Effector memory CD4-positive, alpha-beta T cell (primary cell): Measurements from ENCODE around the gene ATRN.

Experiments used
- DNase-seq, 3 donors: peaks; one replicate each; pipeline ENCODE4 v3.0.0-alpha.2; 2020
- H3K27ac ChIP-seq: 2 replicates; pipeline ENCODE4 v1.7.0; 2013; ENCODE audit warnings: mild to moderate bottlenecking, low read length, moderate library complexity; ENCODE audit not compliant: insufficient read depth, poor library complexity, severe bottlenecking
- H3K27me3 ChIP-seq: replicated peaks from 2 replicates; pipeline ENCODE4 v1.7.0; 2013; ENCODE audit warnings: mild to moderate bottlenecking, low read length; ENCODE audit not compliant: insufficient read depth, control insufficient read depth, poor library complexity, severe bottlenecking
- H3K36me3 ChIP-seq: 2 replicates; pipeline ENCODE4 v1.7.0; 2013; ENCODE audit warnings: mild to moderate bottlenecking, low read length, moderate library complexity; ENCODE audit not compliant: control insufficient read depth, insufficient read depth
- H3K4me1 ChIP-seq: 2 replicates; pipeline ENCODE4 v1.7.0; 2013; ENCODE audit warnings: low read length, mild to moderate bottlenecking; ENCODE audit not compliant: control insufficient read depth, insufficient read depth, poor library complexity, severe bottlenecking
- H3K4me3 ChIP-seq: 2 replicates; pipeline ENCODE4 v1.7.0; 2013; ENCODE audit warnings: low read length, low read depth, mild to moderate bottlenecking; ENCODE audit not compliant: insufficient read depth, poor library complexity, severe bottlenecking
- H3K9me3 ChIP-seq: 2 replicates; pipeline ENCODE4 v1.7.0; 2013; ENCODE audit warnings: mild to moderate bottlenecking, low read length, moderate library complexity; ENCODE audit not compliant: control insufficient read depth

ATRN gene

GRCh38 chr20:3541887-3542721 lies 71.3 kb downstream of the ATRN start:
- no peaks in the 10 kb centered on the region for H3K9me3 ChIP-seq
- no peak overlapping the region for H3K27ac ChIP-seq
- no peaks in the 10 kb centered on the region for H3K27me3 ChIP-seq
- no peaks in the 10 kb centered on the region for H3K4me1 ChIP-seq
- no peak for DNase-seq
- H3K4me3 ChIP-seq = no peak overlapping the region
- peaks cover 3% of the 10 kb centered on the region for H3K36me3 ChIP-seq

GRCh38 chr20:3543901-3544507 lies 73.2 kb downstream of the ATRN start:
- no peaks in the 10 kb centered on the region for H3K4me1 ChIP-seq
- no peak overlapping the region for H3K27ac ChIP-seq
- H3K9me3 ChIP-seq = no peaks in the 10 kb centered on the region
- DNase-seq = no peak
- H3K4me3 ChIP-seq = no peak overlapping the region
- peaks cover 3% of the 10 kb centered on the region for H3K36me3 ChIP-seq
- no peaks in the 10 kb centered on the region for H3K27me3 ChIP-seq

- Histone ChIP-seq H3K36me3 (peaks cover under 1% of the 10 kb centered on the region), H3K9me3 (no peaks in the 10 kb centered on the region), H3K27me3 (no peaks in the 10 kb centered on the region), H3K4me1 (no peaks in the 10 kb centered on the region), H3K4me3 (no peak overlapping the region), H3K27ac (no peak overlapping the region)
- DNase-seq = no peak
These were observed 74.6 kb downstream of the ATRN start for GRCh38 chr20:3545401-3545925.

- H3K27ac ChIP-seq = no peak overlapping the region
- no peak overlapping the region for H3K4me3 ChIP-seq
- H3K27me3 ChIP-seq = no peaks in the 10 kb centered on the region
- DNase-seq = no peak
- H3K4me1 ChIP-seq = no peaks in the 10 kb centered on the region
- H3K36me3 ChIP-seq = peaks cover 9% of the 10 kb centered on the region
- H3K9me3 ChIP-seq = no peaks in the 10 kb centered on the region
These were observed 77.1 kb downstream of the ATRN start for GRCh38 chr20:3547906-3548305.

- H3K4me1 ChIP-seq = no peaks in the 10 kb centered on the region
- H3K36me3 ChIP-seq = peaks cover 12% of the 10 kb centered on the region
- H3K27ac ChIP-seq = no peak overlapping the region
- no peaks in the 10 kb centered on the region for H3K27me3 ChIP-seq
- H3K9me3 ChIP-seq = no peaks in the 10 kb centered on the region
- H3K4me3 ChIP-seq = no peak overlapping the region
- DNase-seq = no peak
These were observed 80.0 kb downstream of the ATRN start for GRCh38 chr20:3550837-3551236.

- H3K4me1 ChIP-seq = no peaks in the 10 kb centered on the region
- H3K9me3 ChIP-seq = no peaks in the 10 kb centered on the region
- H3K27me3 ChIP-seq = no peaks in the 10 kb centered on the region
- no peak overlapping the region for H3K4me3 ChIP-seq
- H3K27ac ChIP-seq = no peak overlapping the region
- H3K36me3 ChIP-seq = peaks cover 12% of the 10 kb centered on the region
- no peak for DNase-seq
These were observed 81.0 kb downstream of the ATRN start for GRCh38 chr20:3551681-3552434.

- DNase-seq = no peak
These were observed 82.8 kb downstream of the ATRN start for GRCh38 chr20:3553663-3554062.

GRCh38 chr20:3557237-3557785 lies 86.5 kb downstream of the ATRN start:
- no peak overlapping the region for H3K4me3 ChIP-seq
- H3K4me1 ChIP-seq = no peaks in the 10 kb centered on the region
- H3K36me3 ChIP-seq = peaks cover 4% of the 10 kb centered on the region
- no peak overlapping the region for H3K27ac ChIP-seq
- no peak for DNase-seq
- no peaks in the 10 kb centered on the region for H3K27me3 ChIP-seq
- no peaks in the 10 kb centered on the region for H3K9me3 ChIP-seq

More at GRCh38 chr20:3553663-3554062, 82.8 kb downstream of the ATRN start:
- peaks cover 12% of the 10 kb centered on the region for H3K36me3 ChIP-seq
- no peak overlapping the region for H3K4me3 ChIP-seq
- H3K9me3 ChIP-seq = no peaks in the 10 kb centered on the region
- H3K27ac ChIP-seq = no peak overlapping the region
- no peaks in the 10 kb centered on the region for H3K4me1 ChIP-seq
- no peaks in the 10 kb centered on the region for H3K27me3 ChIP-seq

- peaks cover 4% of the 10 kb centered on the region for H3K36me3 ChIP-seq
- H3K27ac ChIP-seq = no peak overlapping the region
- no peak overlapping the region for H3K4me3 ChIP-seq
- no peak for DNase-seq
- no peaks in the 10 kb centered on the region for H3K4me1 ChIP-seq
- no peaks in the 10 kb centered on the region for H3K27me3 ChIP-seq
- H3K9me3 ChIP-seq = no peaks in the 10 kb centered on the region
These were observed 88.4 kb downstream of the ATRN start for GRCh38 chr20:3559231-3559630.
